IMR-90 (cell line): ENCODE data around the gene MEIS3.

Source experiments
- BHLHE40 ChIP-seq: fragments of 150-350 bp; IDR thresholded peaks from 2 replicates; pipeline ENCODE4 v1.6.1; 2016; ENCODE audit warnings: mild to moderate bottlenecking, low read depth, low read length
- CEBPB ChIP-seq: IDR thresholded peaks from 2 replicates; pipeline ENCODE4 v1.6.1; 2012; ENCODE audit warnings: low read depth, low read length, improper control_type of control experiment
- CHD1 ChIP-seq: IDR thresholded peaks from 2 replicates; pipeline ENCODE4 v1.6.1; 2012; ENCODE audit warnings: low read depth, low read length, improper control_type of control experiment
- FOS ChIP-seq: fragments of 150-350 bp; IDR thresholded peaks from 2 replicates; pipeline ENCODE4 v1.6.1; 2016; ENCODE audit warnings: low read depth, low read length
- MAFK ChIP-seq: IDR thresholded peaks from 2 replicates; pipeline ENCODE4 v1.6.1; 2012; ENCODE audit warnings: low read depth, low read length, improper control_type of control experiment
- MXI1 ChIP-seq: IDR thresholded peaks from 2 replicates; pipeline ENCODE4 v1.6.1; 2012; ENCODE audit warnings: low read depth, mild to moderate bottlenecking, low read length, moderate library complexity, borderline replicate concordance
- NFE2L2 ChIP-seq: fragments of 150-350 bp; IDR thresholded peaks from 2 replicates; pipeline ENCODE4 v1.6.1; 2016; ENCODE audit warnings: low read depth, mild to moderate bottlenecking, low read length
- POLR2A ChIP-seq: IDR thresholded peaks from 2 replicates; pipeline ENCODE4 v1.6.1; 2012; ENCODE audit warnings: mild to moderate bottlenecking, low read depth, low read length
- RAD21 ChIP-seq: IDR thresholded peaks from 2 replicates; pipeline ENCODE4 v1.6.1; 2012; ENCODE audit warnings: low read length, improper control_type of control experiment
- RCOR1 ChIP-seq: IDR thresholded peaks from 2 replicates; pipeline ENCODE4 v1.6.1; 2012; ENCODE audit warnings: mild to moderate bottlenecking, low read length, improper control_type of control experiment; ENCODE audit not compliant: insufficient replicate concordance
- RFX5 ChIP-seq: IDR thresholded peaks from 2 replicates; pipeline ENCODE4 v1.8.0; 2012; ENCODE audit warnings: low read depth, mild to moderate bottlenecking, low read length, moderate library complexity
- SMC3 ChIP-seq: fragments of 150-350 bp; IDR thresholded peaks from 2 replicates; pipeline ENCODE4 v1.6.1; 2016; ENCODE audit warnings: low read depth, mild to moderate bottlenecking, antibody characterized with exemption, low read length, moderate library complexity
- TF ChIP-seq, protein P1 (sequence below): conservative IDR thresholded peaks from 2 replicates; pipeline ENCODE4 v1.5.1; 2012; ENCODE audit warnings: mild to moderate bottlenecking, low read depth, low read length, improper control_type of control experiment
- TF ChIP-seq, protein P2 (sequence below): fragments of 150-350 bp; IDR thresholded peaks from 2 replicates; pipeline ENCODE4 v1.6.1; 2017; ENCODE audit warnings: mild to moderate bottlenecking, antibody characterized with exemption, low read length, low read depth

GRCh38 chr19:47444388-47444821 lies 25.1 kb upstream of the MEIS3 start:
- TF ChIP-seq, protein P1, sequence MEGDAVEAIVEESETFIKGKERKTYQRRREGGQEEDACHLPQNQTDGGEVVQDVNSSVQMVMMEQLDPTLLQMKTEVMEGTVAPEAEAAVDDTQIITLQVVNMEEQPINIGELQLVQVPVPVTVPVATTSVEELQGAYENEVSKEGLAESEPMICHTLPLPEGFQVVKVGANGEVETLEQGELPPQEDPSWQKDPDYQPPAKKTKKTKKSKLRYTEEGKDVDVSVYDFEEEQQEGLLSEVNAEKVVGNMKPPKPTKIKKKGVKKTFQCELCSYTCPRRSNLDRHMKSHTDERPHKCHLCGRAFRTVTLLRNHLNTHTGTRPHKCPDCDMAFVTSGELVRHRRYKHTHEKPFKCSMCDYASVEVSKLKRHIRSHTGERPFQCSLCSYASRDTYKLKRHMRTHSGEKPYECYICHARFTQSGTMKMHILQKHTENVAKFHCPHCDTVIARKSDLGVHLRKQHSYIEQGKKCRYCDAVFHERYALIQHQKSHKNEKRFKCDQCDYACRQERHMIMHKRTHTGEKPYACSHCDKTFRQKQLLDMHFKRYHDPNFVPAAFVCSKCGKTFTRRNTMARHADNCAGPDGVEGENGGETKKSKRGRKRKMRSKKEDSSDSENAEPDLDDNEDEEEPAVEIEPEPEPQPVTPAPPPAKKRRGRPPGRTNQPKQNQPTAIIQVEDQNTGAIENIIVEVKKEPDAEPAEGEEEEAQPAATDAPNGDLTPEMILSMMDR, result no peak
- TF ChIP-seq POLR2A (no peak), MXI1 (no peak), MAFK (no peak), SMC3 (no peak), CEBPB (no peak), BHLHE40 (no peak), RCOR1 (no peak), RAD21 (no peak), CHD1 (no peak), FOS (no peak), RFX5 (no peak), NFE2L2 (no peak)
- TF ChIP-seq, protein P2, sequence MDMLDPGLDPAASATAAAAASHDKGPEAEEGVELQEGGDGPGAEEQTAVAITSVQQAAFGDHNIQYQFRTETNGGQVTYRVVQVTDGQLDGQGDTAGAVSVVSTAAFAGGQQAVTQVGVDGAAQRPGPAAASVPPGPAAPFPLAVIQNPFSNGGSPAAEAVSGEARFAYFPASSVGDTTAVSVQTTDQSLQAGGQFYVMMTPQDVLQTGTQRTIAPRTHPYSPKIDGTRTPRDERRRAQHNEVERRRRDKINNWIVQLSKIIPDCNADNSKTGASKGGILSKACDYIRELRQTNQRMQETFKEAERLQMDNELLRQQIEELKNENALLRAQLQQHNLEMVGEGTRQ, result no peak
